G401 (cell line): ENCODE results near the gene LRRC28. TPM values are rescaled to one million over a fixed set of nuclear protein-coding genes. Genes with fewer than 3 reads are reported as not detected.

Experiments
- DNase-seq: peaks from one replicate; pipeline ENCODE4 v3.0.0-alpha.2; 2015; ENCODE audit warnings: low spot score
- in situ Hi-C: cut with HindIII; loops from 2 replicates; pipeline ENCODE4 v1.10.0; 2016; ENCODE audit warnings: low sequenced_read_pairs, mixed read lengths
- total RNA-seq: library from RNA; depleted of rRNA; stranded (reverse); fragments of >200 nt; shearing (Covaris generic); gene quantifications from 2 replicates; pipeline ENCODE4 v1.2.3, GENCODE V29; 2014

Gene LRRC28
- total RNA-seq, 1 experiment from 2014 or later: 67.0 TPM

DNA sequence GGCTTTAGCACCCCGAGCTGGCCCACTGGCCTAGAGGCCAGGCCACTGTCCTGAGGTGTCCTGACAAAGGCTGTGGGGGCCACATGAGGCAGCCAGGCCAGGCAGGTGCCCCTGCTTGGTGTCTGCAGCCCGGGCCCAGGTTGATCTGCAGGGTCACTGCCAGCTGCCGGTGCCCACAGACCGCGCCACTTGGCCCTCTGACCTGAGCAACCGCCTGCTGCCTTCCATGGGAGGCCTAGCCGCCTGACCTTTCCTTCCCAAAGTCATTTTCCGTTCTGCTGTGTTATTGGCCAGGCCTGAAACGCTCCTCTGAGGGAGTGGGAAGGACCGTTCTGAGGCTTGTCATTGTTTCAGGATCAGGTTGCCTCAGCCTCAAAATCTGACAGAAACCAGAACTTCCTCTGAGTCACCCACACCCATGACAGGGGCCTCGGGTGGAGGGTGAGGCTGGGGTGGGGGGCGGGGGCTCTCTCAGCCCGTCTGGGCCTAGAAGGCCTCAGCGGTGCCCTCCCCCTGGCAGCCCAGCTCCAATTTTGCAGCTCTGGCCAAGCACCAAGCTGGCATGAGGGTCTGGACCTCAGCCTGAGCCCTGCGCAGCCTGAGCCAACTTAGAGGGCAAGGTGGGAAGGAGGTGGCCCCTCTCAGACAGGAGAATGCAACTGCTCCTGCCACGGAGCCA lies 173.8 kb downstream of the LRRC28 start:
- no peak for DNase-seq
- in situ Hi-C loops: no loop called here

- no peak for DNase-seq
These were observed 174.5 kb downstream of the LRRC28 start for GRCh38 chr15:99425657-99426301.

GRCh38 chr15:99426431-99427105 lies 175.3 kb downstream of the LRRC28 start:
- no peak for DNase-seq
- in situ Hi-C loops: no loop called here

More at GRCh38 chr15:99425657-99426301, 174.5 kb downstream of the LRRC28 start:
- in situ Hi-C loops: no loop called here

GRCh38 chr15:99427210-99427609 lies 175.9 kb downstream of the LRRC28 start:
- in situ Hi-C loops: no loop called here
- no peak for DNase-seq

- DNase-seq: no peak
- in situ Hi-C loops: no loop called here
These were observed 176.5 kb downstream of the LRRC28 start for GRCh38 chr15:99427668-99428361.

DNA sequence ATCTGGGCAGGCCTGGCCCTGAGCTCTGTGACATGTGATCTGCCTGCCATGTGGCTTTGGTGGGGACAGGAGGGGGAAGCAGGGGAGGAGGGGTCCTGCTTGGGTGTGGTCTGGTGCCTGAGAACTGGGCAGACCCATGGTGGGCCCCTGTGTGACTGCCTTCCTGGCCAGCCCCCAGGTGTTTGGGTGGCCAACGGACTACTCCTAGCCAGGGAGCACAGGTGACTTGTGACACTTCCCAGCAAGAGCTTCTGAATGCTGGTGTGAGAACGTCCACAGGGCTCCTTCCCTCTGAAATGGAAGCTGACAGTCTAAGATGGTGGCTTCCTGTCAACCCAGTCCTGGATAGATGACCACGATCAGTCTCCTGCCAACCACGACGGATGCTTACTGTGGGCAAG lies 178.4 kb downstream of the LRRC28 start:
- DNase-seq: no peak
- in situ Hi-C loops: no loop called here

- DNase-seq: no peak
- in situ Hi-C loops: no loop called here
These were observed 179.7 kb downstream of the LRRC28 start for GRCh38 chr15:99430881-99431401.

- no peak for DNase-seq
- in situ Hi-C loops: no loop called here
These were observed 180.4 kb downstream of the LRRC28 start for GRCh38 chr15:99431661-99432091.

GRCh38 chr15:99432271-99433025 lies 181.2 kb downstream of the LRRC28 start:
- in situ Hi-C loops: no loop called here
- no peak for DNase-seq

- DNase-seq: no peak
- in situ Hi-C loops: no loop called here
These were observed 181.9 kb downstream of the LRRC28 start for GRCh38 chr15:99433026-99433756.

GRCh38 chr15:99433757-99434450 lies 182.6 kb downstream of the LRRC28 start:
- in situ Hi-C loops: no loop called here
- DNase-seq: no peak

DNA sequence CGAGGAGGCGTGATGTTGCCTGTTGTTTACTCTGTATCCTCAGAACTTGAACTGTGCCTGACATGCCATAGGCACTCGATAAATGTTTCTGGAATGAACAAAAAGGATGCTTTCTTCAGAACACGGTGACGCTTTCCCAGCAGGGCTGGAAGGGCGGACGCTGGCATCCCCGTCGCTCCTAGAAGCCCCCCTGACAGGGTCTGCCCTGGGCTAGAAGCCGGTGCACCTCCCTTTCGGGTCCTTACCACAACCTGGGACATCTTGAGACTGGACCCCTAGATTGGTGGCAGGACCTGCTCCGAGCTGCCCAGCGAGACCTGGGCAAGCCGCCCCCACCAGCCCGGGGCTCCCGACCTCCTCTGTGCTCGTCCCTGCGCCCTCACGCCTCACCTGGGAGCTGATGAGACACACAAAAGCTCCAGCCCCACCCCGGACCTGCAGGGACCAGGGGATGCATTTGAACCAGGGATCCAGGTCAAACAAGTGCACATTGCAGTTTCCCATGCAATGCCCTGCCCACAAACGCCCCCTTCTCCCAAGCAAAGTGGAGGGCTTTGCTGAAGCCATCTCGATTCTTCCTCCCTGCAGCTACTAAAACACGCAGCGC lies 183.3 kb downstream of the LRRC28 start:
- in situ Hi-C loops: no loop called here
- DNase-seq: no peak

DNA sequence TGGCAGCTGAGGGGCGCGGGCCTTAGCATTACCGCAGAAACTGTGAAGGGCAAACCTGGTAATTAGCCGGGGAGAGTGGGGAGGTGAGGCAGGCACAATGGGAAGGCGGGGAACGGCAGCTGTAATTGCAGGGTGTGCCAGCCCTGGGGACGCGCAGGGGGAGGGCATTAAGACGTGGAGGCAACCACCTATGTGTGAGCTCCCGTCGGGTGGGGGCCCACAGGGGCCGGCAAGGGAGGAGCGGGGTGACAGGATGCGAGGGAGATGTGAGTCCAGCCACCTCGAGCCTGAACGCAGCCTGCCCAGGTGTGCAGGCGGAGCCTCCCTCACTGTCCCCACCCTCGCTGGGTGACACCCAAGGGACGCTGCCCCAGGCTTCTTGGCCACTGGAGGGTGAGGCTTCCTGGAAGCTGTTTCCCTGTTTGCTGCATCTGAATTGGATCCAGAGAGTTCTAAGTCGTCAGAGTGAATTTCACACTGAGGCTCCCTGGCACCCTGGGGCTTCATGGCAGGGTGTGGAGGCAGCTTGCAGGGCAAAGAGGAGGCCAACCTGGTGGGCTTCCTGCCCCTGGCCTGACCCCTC lies 183.9 kb downstream of the LRRC28 start:
- no peak for DNase-seq

DNA sequence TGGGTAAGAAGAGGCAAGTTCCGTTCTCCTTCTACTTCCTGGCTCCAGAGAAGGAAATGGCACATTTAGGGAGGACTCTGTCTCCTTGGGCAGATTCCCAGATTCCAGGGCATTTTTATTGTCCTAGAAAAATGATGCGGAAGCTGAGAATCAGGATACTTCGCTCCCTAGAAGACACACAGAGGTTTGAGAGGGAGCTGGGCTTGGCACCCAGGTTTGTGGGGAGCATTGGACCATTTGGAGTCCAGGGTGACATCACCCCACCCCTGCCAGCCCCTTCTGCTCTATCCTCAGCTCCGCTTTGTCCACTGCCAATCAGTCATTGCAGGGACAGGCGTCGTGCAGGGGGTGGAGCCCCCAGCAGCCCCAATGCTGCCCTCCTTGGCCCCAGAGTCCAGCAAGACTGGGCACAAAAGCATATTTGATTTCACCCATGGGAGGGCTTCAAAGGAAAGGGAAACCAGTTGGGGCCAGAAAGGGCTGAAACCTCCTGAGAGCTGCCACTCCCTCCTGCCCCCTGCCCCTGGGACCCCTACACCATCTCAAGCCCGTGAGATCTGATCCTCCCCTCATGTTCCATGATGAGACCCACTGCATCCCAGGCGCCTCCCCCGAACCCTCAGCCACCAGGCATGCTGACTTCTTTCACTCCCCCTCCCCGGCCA lies 184.7 kb downstream of the LRRC28 start:
- no peak for DNase-seq
- in situ Hi-C loops: no loop called here

More for the DNA sequence above, 183.9 kb downstream of the LRRC28 start:
- in situ Hi-C loops: no loop called here

DNA sequence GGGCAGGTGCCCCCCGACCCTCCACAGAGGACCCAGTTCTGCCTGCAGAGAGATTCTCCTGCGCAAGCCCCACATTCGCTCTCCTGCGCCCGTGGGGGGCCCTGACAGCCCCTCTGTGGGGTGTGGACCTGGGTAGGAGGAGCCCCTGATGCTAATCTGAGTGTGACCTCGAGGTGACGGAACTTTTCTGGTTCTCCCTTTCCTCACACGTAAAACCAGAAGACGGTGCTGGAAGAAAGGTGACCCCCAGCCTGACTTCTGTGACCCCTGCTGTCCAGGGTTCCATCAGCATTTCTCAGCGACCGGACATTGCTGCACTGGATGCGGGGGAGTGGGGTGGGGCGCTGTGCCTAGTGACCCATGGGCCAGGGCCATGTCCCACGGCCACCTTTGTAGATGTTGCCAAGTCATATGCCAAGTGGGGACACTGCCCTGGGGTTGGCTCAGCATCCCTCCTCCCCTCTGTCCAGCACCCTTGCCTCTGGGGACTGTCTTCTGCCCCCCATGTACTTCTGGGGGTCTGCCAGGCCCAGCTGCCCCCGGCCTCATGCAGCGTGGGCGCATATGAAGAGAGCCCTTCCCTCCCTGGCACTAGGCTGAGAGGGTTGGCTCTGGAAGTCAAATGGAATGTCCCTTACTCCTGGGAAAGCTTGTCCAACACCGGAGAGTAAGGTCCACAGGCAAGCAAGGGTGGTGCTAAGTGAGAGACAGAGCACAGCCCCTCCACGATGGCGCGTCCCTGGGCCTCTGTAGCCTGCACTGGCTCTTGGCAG lies 185.4 kb downstream of the LRRC28 start:
- no peak for DNase-seq
- in situ Hi-C loops: no loop called here
